HG03439 (cell line): Measurements from ENCODE around the gene MRPL41.
"Not testable (repeated sequence)": the region's sequence is repeated elsewhere in the genome, so short reads cannot be mapped to it uniquely, and the experiment has no call there.

Source experiments
- ATAC-seq: cut with Tn5 transposase; IDR thresholded peaks from one replicate; pipeline ENCODE4 v1.9.1; 2021; ENCODE audit warnings: mild to moderate bottlenecking, moderate library complexity; ENCODE audit not compliant: unreplicated experiment

The MRPL41 gene

GRCh38 chr9:137551264-137552021 lies at the start of gene MRPL41:
TSS of gene MRPL41 (plus strand) at chr9:137551879. CDS start at chr9:137552082, 203 bp downstream.
- ATAC-seq: peak; percentile 79

GRCh38 chr9:137502008-137502911 lies 49.4 kb upstream of the MRPL41 start:
- no peak for ATAC-seq

GRCh38 chr9:137504432-137504777 lies 47.3 kb upstream of the MRPL41 start:
- no peak for ATAC-seq

- ATAC-seq: no peak
Observed at GRCh38 chr9:137505421-137506140, 46.1 kb upstream of the MRPL41 start.

GRCh38 chr9:137506274-137506673 lies 45.4 kb upstream of the MRPL41 start:
- ATAC-seq: no peak

GRCh38 chr9:137506702-137507171 lies 44.9 kb upstream of the MRPL41 start:
- no peak for ATAC-seq

- no peak for ATAC-seq
Observed at GRCh38 chr9:137509198-137509597, 42.5 kb upstream of the MRPL41 start.

GRCh38 chr9:137511126-137511525 lies 40.6 kb upstream of the MRPL41 start:
- ATAC-seq: not testable (repeated sequence)

- no peak for ATAC-seq
Observed at GRCh38 chr9:137511758-137512463, 39.8 kb upstream of the MRPL41 start.

GRCh38 chr9:137513136-137513535 lies 38.5 kb upstream of the MRPL41 start:
- ATAC-seq: not testable (repeated sequence)

GRCh38 chr9:137513801-137514570 lies 37.7 kb upstream of the MRPL41 start:
- not testable (repeated sequence) for ATAC-seq

- no peak for ATAC-seq
Observed at GRCh38 chr9:137514691-137515337, 36.9 kb upstream of the MRPL41 start.

- ATAC-seq: no peak
Observed at GRCh38 chr9:137515338-137515724, 36.3 kb upstream of the MRPL41 start.

GRCh38 chr9:137516144-137516917 lies 35.3 kb upstream of the MRPL41 start:
- ATAC-seq: no peak

GRCh38 chr9:137518661-137519459 lies 32.8 kb upstream of the MRPL41 start:
- ATAC-seq: not testable (repeated sequence)

GRCh38 chr9:137519553-137519952 lies 32.1 kb upstream of the MRPL41 start:
- ATAC-seq: no peak

- no peak for ATAC-seq
Observed at GRCh38 chr9:137520614-137521404, 30.9 kb upstream of the MRPL41 start.
